Measurements from ENCODE around the gene MAPK9.

Gene MAPK9

DNA sequence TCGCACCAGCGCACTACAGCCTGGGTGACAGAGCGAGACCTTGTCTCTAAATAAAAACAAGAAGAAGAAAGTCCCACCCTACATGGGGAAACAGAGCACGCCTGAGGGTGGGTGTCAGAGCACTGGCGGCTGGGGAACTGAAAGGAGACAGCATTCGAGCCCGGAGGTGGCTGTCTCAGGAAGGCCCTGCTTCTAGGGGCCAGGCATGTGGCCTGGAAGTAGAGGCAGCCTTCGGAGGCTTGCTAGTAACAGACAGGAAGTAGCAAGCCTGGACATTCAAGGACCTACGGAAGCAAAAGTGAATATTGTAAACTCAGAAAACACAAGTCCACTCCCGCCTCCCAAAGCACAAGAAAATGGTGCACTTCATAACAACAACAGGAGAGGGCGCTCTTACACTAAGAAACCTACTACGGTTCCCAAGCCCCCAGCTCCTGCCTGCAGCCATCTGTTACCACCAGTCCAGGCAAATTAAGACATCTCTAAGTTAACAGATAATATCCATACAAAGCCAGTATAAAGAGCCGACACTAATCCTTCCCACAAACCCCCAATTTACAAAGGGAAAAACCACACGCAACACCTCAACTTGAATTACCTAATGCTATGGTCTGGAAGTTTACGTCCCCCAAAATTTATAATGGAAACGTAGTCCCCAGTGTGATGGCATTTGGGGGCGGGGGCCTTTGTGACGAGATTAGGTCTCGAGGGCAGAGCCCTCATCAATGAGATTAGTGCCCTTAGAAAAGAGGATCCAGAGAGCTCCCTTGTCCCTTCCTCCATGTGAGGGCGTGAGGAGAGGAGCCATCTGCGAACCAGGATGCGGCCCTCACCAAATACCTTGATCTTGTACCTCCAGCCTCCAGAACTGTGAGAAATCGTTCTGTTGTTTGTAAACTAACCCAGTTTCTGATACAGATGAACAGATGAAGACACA is 90.6 kb downstream of the MAPK9 start:
- DNase-seq, result no peak

DNA sequence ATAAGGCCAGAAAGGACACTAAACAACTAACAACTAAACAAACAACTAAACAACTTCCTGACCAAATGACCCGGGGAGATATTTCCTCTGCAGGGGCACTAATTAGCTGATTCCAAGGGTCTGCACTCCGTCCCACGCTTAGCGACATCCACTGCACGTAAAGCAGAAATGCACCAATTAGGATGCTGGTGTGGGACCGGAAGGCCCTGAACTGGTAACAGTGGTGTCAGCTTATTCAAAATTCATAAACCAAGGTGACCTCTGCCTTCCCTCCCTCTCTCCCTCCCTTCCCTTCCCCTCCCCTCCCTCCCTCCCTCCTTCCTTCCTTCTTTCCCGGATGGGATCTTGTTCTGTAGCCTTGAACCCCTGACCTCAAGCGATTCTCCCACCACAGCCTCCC is 92.5 kb downstream of the MAPK9 start:
- no peak for DNase-seq

DNA sequence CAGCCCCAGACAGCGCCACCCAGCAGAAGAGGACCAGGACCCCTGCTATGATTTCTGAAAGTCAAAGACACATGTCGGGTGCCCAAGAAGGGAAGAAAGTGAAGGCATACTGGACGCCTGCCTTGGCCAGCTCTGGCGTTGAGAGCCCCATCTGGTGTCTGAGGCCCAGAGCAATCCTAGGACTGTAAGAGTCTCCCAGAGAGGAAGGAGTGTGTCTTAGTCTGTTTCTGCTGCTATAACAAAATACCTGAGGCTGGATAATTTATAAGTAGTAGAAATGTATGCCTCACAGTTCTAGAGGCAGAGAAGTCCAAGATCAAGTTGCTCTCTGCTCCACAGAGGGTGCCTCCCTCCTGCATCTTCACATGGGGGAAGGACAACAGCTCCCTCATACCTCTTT is 93.7 kb downstream of the MAPK9 start:
- no peak for DNase-seq

DNA sequence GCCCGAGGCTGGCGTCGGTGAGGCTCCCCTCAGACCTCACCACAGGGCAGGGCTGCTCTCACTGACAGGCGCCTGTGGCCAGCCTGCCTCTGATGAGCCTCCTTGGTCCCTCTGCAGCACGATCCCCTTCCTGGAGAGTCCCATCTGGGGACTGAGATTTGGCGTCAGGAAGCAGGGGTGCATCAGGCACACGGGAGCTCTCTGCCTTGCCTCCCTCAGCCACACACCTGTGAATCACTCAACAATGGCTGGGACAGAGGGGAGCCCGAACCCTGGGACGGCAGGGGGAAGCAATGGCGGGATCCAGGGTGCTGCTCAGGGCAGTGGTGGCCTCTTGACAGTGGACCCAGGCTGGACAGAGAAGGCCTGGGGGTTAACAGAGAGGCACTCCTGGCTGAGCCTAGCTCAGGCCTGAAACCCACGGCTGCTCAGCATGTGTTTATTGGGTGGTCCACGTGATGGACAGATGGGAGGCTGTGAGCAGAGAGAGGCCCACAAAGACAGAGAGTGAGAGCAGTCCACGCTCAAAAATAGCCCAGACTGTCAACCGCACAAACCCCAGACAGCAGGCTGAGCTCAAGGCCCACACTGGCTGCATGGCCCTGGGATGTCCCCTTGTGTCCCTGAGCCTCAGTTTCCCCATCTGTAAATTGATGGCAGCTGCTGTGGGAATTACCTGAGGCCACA is 94.7 kb downstream of the MAPK9 start:
- DNase-seq, result no peak

DNA sequence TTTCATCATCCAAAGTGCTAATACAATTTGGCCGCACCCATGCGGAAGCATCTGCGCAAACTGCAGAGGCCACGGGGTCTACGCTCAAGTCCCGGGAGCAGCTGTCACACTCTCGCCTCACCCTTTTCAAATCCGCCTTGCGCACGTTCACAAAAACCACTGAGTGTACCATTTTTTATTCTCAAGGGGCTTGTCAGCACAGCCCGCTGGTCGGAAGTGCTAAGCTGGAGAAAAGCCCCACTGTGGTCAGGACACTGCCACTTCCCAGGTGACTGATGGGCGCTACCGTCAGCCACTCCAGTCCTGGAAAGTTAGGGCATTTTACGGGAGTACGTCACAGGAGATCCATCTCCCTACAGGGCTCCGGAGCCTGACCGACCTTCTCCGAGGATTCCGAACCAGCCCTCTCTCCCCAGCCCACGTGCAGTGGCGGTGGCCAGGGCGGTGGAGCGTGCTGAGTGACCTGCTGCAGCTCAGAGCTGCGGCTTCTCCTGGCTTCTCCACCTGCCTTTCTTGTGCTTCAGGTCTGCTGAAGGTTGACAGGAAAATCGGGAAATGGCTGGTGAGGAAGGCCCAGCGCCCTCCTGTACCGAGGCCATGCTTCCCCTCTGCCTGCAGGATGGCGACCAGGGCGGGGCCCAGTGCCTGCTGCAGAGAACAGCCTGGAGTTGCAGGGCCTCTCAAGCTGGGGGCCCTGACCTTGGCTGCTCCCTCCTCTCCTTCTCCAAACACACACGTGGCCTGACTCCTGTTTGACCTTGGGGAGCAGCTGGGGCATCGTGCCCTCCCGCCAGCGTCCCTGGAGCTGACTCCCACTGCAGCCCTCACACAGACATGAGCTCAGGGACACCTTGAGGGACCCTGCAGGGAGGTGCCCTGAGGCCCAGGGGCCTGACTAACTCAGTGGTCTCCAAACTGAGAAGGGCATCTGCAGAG is 97.2 kb downstream of the MAPK9 start:
- DNase-seq, result no peak

DNA sequence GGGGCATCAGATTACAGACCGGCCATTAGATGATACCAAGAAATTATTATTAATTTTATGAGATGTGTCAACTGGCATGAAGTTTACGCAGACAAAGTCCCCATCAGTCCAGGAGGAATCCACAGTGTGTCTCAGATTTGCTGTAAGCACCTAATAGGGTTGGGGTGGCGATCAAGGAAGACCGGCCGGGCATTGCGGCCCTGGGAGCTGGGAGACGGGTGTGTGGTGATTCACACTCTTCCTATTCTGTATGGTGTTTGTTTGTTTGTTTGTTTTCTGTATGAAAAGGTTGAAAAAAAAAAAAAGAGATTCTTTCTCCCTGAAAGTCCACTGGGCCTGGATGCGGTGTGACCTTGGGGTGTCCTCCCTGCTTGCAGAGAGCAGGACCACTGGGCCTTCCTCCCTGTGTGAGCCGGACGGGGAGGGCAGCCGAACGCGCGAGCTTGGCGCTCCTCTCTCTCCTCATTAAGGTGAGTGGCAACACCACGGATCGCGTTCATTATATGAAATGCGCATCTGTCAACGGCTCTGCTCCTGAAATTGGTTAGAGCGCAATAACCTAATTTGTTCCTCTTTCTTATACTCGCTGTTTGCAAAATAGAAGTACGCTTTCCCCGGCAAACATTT is 98.0 kb downstream of the MAPK9 start:
- no peak for DNase-seq

DNA sequence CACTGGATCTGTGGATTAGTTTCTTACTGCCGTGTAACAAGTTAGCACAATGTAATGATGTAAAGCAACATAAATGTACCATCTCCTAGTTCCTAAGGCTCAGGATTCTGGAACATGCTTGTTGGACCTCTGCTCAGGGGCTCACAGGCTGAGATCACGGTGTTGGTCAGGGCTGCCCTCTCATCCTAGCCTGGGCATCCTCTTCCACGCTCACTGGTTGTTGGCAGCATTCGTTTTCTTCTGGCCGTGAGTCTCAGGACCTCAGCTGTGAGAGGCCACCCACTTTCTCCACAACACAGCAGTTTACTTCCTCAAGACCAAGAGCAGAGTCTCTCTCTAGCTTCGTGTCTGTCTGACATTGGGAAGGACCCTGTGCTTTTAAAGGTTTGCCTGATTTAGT is 100.2 kb downstream of the MAPK9 start:
- no peak for DNase-seq

DNA sequence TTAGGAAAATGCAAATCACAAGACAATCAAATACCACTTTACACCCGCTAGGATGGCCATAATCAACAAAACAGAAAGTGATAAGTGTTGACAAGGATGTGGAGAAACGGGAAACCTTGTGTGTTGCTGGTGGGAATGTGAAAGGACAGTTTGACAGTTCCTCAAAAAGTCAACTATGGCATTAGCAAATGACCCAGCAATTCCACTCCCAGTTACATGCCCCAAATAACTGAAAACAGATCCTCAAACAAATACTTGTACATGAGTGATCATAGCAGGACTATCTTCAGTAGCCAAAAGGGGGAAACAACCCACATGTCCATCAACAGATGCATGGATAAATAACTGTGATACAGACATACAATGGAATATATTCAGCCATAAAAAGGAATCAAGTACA is 104.1 kb downstream of the MAPK9 start:
- no peak for DNase-seq
